ENCODE data around the gene SERPING1. TPM values are rescaled to one million over a fixed set of nuclear protein-coding genes. Genes with fewer than 3 reads are reported as not detected.

The SERPING1 gene
- total RNA-seq, 4 donors from 2014 or later: 39.3 to 742 (median 362) TPM

DNA sequence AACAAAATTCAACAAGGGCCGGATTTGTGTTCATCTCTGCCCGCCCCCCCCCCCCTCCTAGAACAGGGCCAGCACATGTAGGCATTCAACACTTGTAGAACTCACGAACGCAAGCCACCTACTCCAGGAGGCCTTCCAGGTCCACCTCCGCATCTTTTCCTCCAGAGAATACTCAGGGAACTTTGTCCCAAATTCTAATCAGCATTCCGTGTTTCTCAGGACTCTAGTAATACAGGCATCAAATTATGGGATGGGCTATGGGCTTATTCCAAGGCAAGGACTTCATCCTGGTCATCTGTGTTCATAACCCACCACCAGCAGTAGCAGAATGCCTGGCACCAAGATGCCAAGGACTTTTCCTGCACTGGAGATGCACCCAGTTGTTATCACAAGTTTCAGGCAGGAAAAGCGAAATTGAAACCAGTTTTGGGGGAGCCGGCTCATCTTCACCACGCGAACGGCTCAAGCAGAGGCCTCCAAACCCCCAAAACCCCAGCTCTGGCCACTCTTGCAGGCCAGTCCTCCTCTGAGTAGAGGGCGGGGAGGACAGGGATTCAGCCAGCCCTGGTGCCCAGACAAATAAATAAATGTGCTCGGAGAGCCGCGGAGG is 30.5 kb upstream of the SERPING1 start:
- Histone ChIP-seq H3K27ac (peak overlapping the region; percentile 86 to 88), H3K9me3 (no peaks in the 10 kb centered on the region), H3K27me3 (no peaks in the 10 kb centered on the region), H3K36me3 (no peaks in the 10 kb centered on the region), H3K4me1 (no peaks in the 10 kb centered on the region), H3K4me3 (peak overlapping the region; percentile 60 to 62)
- DNase-seq: peak in 1 of 2 donors; percentile 39
- TF ChIP-seq, protein P1, sequence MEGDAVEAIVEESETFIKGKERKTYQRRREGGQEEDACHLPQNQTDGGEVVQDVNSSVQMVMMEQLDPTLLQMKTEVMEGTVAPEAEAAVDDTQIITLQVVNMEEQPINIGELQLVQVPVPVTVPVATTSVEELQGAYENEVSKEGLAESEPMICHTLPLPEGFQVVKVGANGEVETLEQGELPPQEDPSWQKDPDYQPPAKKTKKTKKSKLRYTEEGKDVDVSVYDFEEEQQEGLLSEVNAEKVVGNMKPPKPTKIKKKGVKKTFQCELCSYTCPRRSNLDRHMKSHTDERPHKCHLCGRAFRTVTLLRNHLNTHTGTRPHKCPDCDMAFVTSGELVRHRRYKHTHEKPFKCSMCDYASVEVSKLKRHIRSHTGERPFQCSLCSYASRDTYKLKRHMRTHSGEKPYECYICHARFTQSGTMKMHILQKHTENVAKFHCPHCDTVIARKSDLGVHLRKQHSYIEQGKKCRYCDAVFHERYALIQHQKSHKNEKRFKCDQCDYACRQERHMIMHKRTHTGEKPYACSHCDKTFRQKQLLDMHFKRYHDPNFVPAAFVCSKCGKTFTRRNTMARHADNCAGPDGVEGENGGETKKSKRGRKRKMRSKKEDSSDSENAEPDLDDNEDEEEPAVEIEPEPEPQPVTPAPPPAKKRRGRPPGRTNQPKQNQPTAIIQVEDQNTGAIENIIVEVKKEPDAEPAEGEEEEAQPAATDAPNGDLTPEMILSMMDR (IDR thresholded peaks at IDR 0.05): no peak
- intact Hi-C loops (cut with DNase I; ENCODE audit: low total_unique reads): loop anchor here (5.0 kb wide), 2 partner anchors 35 to 70 kb away; no protein-coding TSS in a partner anchor

DNA sequence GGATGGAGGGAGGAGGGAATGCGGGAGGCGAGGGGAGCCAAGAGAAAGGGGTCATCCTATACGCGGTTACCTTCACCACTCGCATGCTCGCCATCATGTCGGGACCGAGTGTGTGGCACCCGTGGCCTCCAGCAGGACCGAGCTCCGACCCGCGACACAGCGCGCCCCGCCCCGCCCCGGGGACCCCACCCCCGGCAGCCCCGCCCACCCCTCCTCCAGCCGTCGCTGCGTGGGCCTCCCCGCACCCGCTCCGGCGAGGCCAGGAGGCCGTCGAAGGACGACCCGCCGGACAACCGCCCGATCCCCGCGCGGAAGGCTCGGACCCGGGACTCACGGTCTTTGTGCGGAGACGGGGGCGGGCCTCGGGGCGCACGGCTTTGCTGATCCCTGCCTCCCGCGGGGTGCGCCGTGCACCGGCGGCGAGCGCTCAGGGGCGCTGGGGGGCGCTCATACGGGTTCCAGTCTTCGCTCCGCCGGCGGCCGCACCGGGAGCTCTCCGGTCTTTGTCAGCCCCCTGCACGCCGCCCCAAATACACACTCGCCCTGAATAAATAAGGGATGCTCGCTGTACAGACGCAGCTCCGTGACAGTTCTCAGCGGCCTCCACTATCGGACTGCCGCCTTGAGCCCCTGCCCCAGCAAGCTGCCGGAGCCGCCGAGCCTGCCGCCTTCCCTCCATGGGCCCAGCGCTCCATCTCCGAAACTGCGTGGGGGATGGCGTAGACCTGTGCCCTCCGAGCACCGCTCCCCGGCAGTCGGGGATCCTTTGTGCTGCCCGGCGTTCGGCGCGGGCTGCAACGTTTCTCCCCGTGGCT is 29.8 kb upstream of the SERPING1 start, which contains the start of gene UBE2L6:
UBE2L6 (minus strand) TSS at position 158 of the 815 bp plus-strand sequence; CDS start at position 97, 61 bp downstream.
- H3K9me3 ChIP-seq: no peaks in the 10 kb centered on the region
- H3K27me3 ChIP-seq: no peaks in the 10 kb centered on the region
- peak; percentile 47 to 67 for DNase-seq
- H3K4me1 ChIP-seq: no peaks in the 10 kb centered on the region
- H3K27ac ChIP-seq: peak within 1 kb of the TSS; percentile 86 to 88
- peak within 1 kb of the TSS; percentile 60 to 62 for H3K4me3 ChIP-seq
- no peaks in the 10 kb centered on the region for H3K36me3 ChIP-seq
- TF ChIP-seq POLR2A (IDR thresholded peaks at IDR 0.05): peak in 1 of 2 donors; percentile 25
- TF ChIP-seq, protein P1 (IDR thresholded peaks at IDR 0.05): peak in 2 of 4 experiments; percentile 80 to 98
- intact Hi-C loops (cut with DNase I; ENCODE audit: low total_unique reads): loop anchor here (5.0 kb wide), 2 partner anchors 35 to 70 kb away; no protein-coding TSS in a partner anchor

DNA sequence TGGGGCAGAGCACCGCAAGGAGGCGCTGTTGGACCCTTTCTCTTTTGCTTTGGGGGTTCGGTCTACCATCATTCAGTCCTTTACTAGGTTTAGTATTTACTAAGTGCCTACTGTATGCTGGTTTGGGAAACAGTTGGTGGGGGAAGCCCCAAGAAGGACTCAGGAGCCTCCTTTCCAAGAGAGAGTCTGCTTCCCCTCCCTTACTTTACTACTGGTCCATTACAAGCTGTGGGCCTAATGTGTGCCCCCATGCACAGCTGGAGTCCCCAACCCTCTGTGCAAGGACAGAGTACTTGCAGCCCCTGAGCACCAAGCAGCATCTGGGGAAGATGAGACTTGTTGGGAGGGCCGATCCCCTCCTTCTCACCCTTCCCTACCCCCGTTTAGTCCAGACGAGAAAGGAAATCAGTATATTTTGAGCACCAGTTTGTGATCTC is 29.1 kb upstream of the SERPING1 start:
- intact Hi-C loops (cut with DNase I; ENCODE audit: low total_unique reads): loop anchor here (5.0 kb wide), 2 partner anchors 34 to 69 kb away; no protein-coding TSS in a partner anchor
- Histone ChIP-seq H3K36me3 (no peaks in the 10 kb centered on the region), H3K9me3 (no peaks in the 10 kb centered on the region), H3K27ac (peak overlapping the region; percentile 86 to 88), H3K27me3 (no peaks in the 10 kb centered on the region), H3K4me1 (no peaks in the 10 kb centered on the region), H3K4me3 (peak overlapping the region; percentile 60 to 62)
- DNase-seq: peak; percentile 85 to 89
- TF ChIP-seq POLR2A (IDR thresholded peaks at IDR 0.05): peak in 1 of 2 donors; percentile 12
- TF ChIP-seq, protein P1 (IDR thresholded peaks at IDR 0.05): peak in 2 of 4 experiments; percentile 90 to 93

DNA sequence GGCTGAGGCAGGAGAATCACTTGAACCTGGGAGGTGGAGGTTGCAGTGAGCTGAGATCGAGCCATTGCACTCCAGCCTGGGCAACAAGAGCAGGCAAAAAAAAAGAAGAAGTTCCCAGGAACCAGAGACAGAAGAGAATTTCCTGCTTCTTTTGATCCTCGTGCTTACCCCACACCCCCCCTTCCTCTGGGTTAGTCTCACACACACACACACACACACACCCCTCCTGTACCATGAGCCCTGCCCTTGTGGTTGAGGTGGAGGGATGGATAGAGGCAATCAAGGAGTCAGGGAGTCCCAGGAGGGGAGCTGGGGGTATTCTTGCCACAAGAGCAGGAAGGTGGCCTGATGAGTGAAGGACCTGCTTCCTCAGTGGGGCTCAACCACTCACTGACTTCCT is 25.9 kb upstream of the SERPING1 start:
- no peak for DNase-seq
- Histone ChIP-seq H3K36me3 (no peaks in the 10 kb centered on the region), H3K9me3 (no peaks in the 10 kb centered on the region), H3K27me3 (no peaks in the 10 kb centered on the region), H3K27ac (no peak overlapping the region), H3K4me3 (no peak overlapping the region), H3K4me1 (no peaks in the 10 kb centered on the region)
- TF ChIP-seq POLR2A (IDR thresholded peaks at IDR 0.05): no peak
- TF ChIP-seq, protein P1 (IDR thresholded peaks at IDR 0.05): no peak
- intact Hi-C loops (cut with DNase I; ENCODE audit: low total_unique reads): no loop called here

DNA sequence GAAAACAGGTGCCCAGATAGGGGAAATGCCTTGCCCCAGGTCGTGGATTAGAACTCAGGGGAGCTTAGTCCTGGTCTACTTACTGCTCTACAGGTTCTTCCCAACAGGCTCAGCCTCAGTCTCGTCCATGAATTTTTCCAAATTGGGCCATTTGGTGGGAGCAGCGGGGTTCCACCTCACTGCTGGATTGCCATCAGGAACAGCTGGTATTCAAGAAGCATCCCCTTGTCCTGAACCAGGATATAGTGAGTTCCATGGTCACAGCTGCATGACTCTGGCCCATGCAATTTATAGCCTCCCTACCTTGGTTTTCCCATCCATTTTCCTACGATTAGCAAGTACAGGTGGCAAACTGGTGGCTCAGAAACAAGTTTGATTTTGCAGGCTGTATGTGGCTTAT is 23.4 kb upstream of the SERPING1 start:
- H3K27me3 ChIP-seq: no peaks in the 10 kb centered on the region
- intact Hi-C loops (cut with DNase I; ENCODE audit: low total_unique reads): no loop called here
- no peaks in the 10 kb centered on the region for H3K9me3 ChIP-seq
- H3K27ac ChIP-seq: no peak overlapping the region
- no peak overlapping the region for H3K4me3 ChIP-seq
- no peak for DNase-seq
- H3K4me1 ChIP-seq: no peaks in the 10 kb centered on the region
- no peak for TF ChIP-seq POLR2A (IDR thresholded peaks at IDR 0.05)
- TF ChIP-seq, protein P1 (IDR thresholded peaks at IDR 0.05): no peak
- H3K36me3 ChIP-seq: no peaks in the 10 kb centered on the region

Measured in uterus (tissue), 4 donors.